Activated CD8-positive, alpha-beta memory T cell treated with anti-CD3 and anti-CD28 coated beads for 48 hours (primary cell): ENCODE data around the gene DNAJC3.
"Not testable (repeated sequence)": the region's sequence is repeated elsewhere in the genome, so short reads cannot be mapped to it uniquely, and the experiment has no call there.

Experiments used
- DNase-seq, 3 experiments: peaks; one replicate each; pipeline ENCODE4 v3.0.0-alpha.2; 2020; ENCODE audit warnings: low read depth in 2 of 3, low spot score in 2 of 3

The DNAJC3 gene

GRCh38 chr13:95671597-95671996 lies 5.3 kb upstream of the DNAJC3 start:
- no peak for DNase-seq

DNA sequence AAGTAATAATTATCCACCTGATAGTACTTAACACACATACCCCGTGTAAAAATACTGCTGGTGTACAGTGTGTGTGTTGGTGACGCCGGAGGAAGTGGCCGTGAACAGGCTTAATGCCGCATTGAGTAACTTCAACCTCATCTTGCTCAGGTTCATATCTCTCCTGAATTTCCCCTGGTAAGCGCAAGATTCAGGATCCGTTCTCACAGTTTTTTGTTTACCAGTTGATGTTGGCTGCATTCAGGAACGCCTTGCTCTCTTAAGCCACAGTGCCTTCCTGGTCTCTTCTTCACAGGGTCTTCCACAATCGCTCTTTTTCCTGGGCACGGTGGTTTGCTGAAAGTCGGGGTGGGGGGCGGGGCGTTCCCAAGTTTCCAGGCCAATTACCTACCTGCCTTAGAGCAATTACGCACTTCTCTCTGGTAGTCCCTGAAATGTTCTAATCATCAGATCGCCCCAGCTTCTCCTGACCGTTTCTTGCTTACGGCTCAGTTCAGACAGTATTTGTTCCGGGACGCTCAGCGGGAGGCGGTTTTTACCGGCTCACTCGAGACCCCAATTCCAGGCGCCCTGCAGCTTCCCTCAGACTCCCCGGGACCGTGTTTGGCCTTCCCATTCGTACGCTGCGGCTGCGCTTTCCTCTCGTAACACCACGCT lies 706 bp upstream of the DNAJC3 start:
- DNase-seq, result no peak

GRCh38 chr13:95677564-95678266 lies 776 bp downstream of the DNAJC3 start:
- DNase-seq, result no peak

GRCh38 chr13:95678967-95679366 lies 2.0 kb downstream of the DNAJC3 start:
- DNase-seq, result no peak

DNA sequence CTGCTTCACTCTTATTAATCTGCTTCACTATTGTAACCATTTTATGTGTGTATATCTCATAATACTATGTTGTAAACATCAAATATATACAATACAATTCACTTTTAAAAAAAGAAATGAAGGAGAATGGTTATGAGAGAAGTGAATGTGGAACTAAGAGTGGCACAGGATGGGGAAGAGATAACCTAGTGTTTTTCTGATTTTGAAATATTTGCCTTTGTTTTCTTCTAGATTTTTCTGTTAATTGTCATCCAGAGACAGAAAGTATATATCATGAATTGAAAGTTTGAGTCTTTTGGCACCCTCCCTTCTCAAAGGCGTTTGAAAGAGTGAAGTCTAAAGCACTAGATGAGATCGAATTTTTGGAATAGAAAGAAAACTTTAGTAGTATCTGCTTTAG lies 2.8 kb downstream of the DNAJC3 start:
- no peak for DNase-seq

DNA sequence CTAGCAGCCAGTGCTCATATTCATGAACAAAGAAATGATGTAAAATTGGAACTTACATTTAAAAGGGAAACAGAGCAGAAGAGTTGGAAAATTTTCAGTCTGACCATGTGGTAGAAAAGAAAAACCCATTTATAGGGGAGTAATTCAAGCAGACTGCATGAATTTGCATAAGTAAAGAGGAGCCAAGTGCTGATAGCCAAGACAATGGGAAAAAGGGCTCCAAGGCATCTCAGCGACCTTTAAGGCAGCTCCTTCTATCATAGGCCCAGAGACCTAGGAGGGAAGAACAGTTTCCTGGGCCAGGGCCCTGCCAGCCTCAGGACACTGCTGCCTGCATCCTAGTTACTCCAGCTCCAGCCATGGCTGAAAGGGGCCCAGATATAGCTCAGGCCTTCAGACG lies 7.5 kb downstream of the DNAJC3 start:
- DNase-seq, result no peak

DNA sequence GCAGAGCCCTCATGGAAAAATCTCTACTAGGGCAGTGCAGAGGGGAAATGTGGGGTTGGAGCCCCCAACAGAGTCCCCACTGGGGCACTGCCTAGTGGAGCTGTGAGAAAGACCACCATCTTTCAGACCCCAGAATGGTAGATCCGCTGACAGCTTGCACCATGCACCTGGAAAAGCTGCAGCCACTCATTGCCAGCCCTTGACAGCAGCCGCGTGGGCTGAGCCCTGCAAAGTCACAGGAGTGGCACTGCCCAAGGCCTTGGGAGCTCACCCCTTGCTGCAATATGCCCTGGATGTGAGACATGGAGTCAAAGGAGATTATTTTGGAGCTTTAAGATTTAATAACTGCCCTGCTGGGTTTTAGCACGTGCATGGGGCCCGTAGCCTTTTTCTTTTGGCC lies 8.0 kb downstream of the DNAJC3 start:
- DNase-seq, result not testable (repeated sequence)

DNA sequence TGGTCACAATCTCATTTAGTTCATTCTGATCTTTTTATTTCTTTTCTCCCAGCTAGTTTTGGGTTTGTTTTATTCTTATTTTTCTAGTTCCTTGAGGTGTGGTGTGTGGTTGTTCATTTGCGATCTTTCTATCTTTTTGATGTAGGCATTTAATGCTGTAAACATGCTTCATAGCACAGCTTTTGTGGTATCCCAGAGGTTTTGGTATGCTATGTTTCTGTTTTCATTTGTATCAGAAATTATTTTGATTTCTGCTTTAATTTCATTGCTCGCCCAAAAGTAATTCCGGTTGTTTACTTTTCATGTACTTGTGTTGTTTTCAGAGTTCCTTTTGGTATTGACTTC lies 12.6 kb downstream of the DNAJC3 start:
- no peak for DNase-seq

DNA sequence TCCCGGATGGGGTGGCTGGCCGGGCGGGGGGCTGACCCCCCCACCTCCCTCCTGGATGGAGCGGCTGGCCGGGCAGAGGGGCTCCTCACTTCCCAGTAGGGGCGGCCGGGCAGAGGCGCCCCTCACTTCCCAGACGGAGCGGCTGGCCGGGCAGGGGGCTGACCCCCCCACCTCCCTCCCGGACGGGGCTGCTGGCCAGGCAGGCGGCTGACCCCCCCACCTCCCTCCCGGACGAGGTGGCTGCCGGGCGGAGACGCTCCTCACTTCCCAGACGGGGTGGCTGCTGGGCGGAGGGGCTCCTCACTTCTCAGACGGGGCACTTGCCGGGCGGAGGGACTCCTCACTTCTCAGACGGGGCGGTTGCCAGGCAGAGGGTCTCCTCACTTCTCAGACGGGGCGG lies 14.0 kb downstream of the DNAJC3 start:
- not testable (repeated sequence) for DNase-seq

DNA sequence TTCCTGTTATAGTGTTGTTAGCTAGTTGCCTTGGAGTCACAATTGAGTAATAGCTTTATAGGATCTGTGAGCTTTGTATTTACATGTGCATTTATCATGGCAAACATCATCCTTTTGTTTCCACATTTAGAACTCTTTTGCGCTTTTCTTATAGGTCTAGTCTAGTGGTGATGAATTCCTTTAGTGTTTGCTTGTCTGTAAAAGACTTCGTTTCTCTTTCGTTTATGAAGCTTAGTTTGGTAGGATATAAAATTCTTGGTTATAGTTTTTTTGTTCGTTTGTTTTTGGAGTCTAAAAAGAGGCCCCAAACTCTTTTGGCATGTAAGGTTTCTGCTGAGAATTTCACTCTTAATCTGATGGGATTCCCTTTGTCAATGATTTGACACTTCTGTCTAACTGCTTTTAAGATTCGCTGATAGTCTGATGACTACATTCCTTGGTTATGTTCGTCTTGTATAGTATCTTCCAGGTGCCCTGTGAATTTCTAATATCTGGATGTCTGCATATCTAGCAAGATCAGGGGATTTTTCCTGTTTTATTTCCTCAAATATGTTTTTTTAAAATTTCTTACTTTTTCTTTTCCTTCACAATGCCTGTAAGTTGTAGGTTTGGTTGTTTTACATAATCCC lies 20.2 kb downstream of the DNAJC3 start:
- no peak for DNase-seq

DNA sequence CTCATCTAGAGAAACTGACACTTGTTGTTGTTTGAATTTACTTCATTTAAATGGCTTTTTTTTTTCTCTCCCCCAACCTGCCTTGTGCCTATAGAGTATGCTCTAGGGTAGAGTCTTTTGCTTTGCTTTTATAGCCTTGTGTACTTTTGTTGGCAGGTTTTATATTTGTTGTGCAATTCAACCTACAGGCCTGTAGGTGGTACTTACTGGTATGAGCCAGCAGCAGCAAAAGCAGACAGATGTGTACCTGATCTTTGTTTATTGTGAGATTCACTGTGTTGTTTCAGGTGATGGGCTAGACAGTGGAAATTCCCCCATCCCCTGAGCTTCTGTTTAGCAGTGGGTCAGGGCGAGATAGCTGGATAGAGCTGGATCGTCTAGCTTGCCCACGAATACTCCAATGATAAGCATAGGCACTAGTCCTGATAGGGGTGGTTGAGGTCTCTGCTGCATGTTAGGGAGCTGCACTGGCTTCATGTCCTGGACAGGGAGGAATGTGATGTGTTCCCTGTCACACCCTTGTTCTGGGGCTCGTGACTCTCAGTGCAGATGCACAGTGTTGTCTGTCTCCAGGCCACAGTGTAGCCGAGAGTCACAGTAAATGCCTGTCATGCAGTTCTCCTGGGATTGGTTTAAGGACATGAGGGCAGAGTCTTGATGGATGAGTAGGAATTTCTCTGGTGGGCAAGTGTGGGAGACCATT lies 21.3 kb downstream of the DNAJC3 start:
- no peak for DNase-seq

DNA sequence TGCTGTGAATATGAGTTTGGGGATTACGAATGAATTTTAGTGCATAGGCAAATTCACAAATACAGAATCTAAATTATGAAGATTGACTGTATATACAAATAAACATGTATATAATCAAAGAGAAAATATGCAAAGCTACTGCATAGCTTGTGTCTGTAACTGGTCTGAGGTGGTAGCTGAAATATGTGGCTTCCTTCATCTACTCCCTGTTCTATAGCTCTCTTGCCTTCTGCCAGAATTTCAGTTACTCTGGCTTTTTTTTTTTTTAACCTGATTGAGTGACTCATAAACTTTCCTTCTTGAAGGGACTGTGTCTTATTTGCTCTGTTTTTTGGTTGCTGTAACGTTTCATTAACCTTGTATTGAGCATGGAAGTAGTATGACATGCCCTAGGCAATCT lies 26.6 kb downstream of the DNAJC3 start:
- no peak for DNase-seq

DNA sequence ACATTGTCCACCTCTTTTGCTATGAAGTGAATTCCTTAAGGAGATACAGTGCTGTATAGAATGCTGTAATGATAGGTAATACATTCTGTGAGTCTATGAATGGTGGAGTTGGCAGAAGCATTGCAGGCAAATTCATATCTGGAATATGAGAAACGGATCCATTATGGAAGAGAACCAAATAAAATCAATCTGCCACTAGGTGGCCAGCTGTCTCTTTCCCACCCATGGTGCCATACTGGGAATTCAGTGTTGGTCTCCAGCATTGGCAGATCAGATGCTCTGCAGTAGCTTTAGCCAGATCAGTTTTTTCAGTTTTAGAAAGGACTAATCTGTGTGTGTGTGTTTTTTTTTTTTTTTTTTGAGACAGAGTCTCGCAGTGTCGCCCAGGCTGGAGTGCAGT lies 27.6 kb downstream of the DNAJC3 start:
- DNase-seq, result no peak

- DNase-seq, result no peak
Measured at GRCh38 chr13:95706356-95706755, 29.4 kb downstream of the DNAJC3 start.

GRCh38 chr13:95707035-95707434 lies 30.1 kb downstream of the DNAJC3 start:
- DNase-seq, result no peak

DNA sequence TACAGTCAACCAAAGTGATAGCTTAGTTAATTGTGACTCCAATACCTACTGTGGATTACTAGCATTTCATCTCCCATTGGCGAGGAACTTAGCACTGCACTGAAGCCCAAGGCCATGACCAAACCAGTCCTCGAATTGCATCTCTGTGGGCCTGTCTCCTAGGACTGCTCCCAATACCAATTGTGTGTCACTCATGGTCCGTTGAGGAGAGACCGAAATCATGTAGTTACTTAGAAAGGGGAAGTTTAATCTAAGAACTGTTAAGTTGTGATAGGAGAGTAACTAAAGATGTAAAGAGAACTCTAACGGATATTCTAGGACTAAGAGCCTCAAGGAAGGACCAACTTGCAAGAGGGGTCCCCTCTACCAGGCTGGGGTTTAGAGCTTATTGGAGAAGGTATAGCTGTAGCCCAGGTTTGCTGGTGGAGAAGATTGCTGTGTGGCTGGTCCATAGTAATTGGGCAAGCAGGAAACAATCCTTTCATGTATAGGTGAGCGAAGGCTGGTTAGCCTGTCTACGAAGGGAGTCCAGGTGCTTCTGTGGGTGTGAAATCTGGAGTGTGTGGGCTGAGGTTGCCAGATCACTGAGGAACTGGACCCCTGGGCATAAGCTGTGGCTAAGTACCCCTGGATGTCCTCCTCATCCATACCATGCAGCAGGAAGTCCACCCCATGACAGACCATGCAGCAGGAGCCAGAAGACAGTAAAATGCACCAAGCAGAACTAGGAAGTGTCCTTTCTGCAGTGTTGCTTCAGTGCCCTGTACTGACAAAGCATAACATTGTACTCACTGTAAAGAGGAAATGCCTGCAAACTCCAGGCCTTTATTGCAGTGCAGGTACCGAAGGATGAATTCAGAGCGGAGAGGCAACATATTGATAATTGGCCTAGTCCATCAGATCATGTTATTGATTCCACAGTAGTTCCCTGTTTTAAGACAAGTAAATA lies 30.8 kb downstream of the DNAJC3 start:
- no peak for DNase-seq

- no peak for DNase-seq
Measured at GRCh38 chr13:95708391-95708774, 31.4 kb downstream of the DNAJC3 start.

- DNase-seq, result no peak
Measured at GRCh38 chr13:95708811-95709500, 32.0 kb downstream of the DNAJC3 start.

DNA sequence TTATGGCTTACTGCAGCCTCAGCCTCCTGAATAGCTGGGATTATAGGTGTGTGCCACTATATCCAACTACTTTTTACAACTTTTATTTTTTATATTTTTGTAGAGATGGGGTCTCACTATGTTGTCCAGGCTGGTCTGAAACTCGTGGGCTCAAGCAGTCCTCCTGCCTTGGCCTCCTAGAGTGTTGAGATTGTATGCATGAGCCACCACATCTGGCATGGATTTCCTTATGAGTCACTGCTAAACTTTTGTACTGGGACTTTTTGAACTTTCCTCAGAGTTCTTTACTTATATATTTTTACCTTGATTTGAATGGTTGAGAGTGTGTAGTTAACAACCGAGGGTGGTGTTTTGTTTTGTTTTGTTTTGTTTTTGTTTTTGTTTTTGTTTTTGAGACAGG lies 33.4 kb downstream of the DNAJC3 start:
- DNase-seq, result no peak

- not testable (repeated sequence) for DNase-seq
Measured at GRCh38 chr13:95712846-95713245, 35.9 kb downstream of the DNAJC3 start.
